SK-N-SH treated with all-trans-retinoic acid at 6 μM for 48 hours (cell line): Measurements from ENCODE around the gene INO80C.

Experiments
- ATAC-seq: fragments of 200-7000 bp; cut with Tn5 transposase; 3 replicates; pipeline ENCODE4 v1.9.1; 2020; ENCODE audit warnings: mild to moderate bottlenecking, moderate library complexity
- ARNTL ChIP-seq: fragments of 450-650 bp; formaldehyde crosslinking; IDR thresholded peaks from 2 replicates; pipeline ENCODE4 v1.5.0; 2020; ENCODE audit warnings: low read depth, mild to moderate bottlenecking, moderate library complexity, borderline replicate concordance
- CSDC2 ChIP-seq: fragments of 250-450 bp; sonication (Bioruptor Pico); IDR thresholded peaks from 2 replicates; pipeline ENCODE4 v1.5.0; 2020; ENCODE audit warnings: mild to moderate bottlenecking, moderate library complexity
- ESRRG ChIP-seq: fragments of 250-450 bp; sonication (Bioruptor Pico); IDR thresholded peaks from 2 replicates; pipeline ENCODE4 v1.6.1; 2021; ENCODE audit warnings: mild to moderate bottlenecking
- GLIS3 ChIP-seq: fragments of 250-450 bp; sonication (Bioruptor Pico); IDR thresholded peaks from 2 replicates; pipeline ENCODE4 v1.5.0; 2020; ENCODE audit warnings: mild to moderate bottlenecking, moderate library complexity
- ISL1 ChIP-seq: fragments of 250-450 bp; sonication (Bioruptor Pico); IDR thresholded peaks from 2 replicates; pipeline ENCODE4 v2.1.2; 2022; ENCODE audit warnings: mild to moderate bottlenecking, moderate library complexity
- OSR1 ChIP-seq: fragments of 250-450 bp; sonication (Bioruptor Pico); IDR thresholded peaks from 2 replicates; pipeline ENCODE4 v1.8.0; 2022; ENCODE audit warnings: moderate library complexity, mild to moderate bottlenecking, inconsistent platforms
- PPARA ChIP-seq: fragments of 250-450 bp; sonication (Bioruptor Pico); IDR thresholded peaks from 2 replicates; pipeline ENCODE4 v1.5.0; 2020; ENCODE audit warnings: mild to moderate bottlenecking, borderline replicate concordance
- RARB ChIP-seq: fragments of 250-450 bp; sonication (Bioruptor Pico); IDR thresholded peaks from 2 replicates; pipeline ENCODE4 v1.8.0; 2021; ENCODE audit warnings: mild to moderate bottlenecking, moderate library complexity
- TCF4 ChIP-seq: fragments of 250-450 bp; sonication (Bioruptor Pico); IDR thresholded peaks from 2 replicates; pipeline ENCODE4 v1.8.0; 2021; ENCODE audit warnings: mild to moderate bottlenecking, moderate library complexity, borderline replicate concordance
- TOX ChIP-seq: fragments of 250-450 bp; sonication (Bioruptor Pico); IDR thresholded peaks from 2 replicates; pipeline ENCODE4 v1.8.0; 2021; ENCODE audit warnings: mild to moderate bottlenecking, moderate library complexity, borderline replicate concordance
- ZFP3 ChIP-seq: fragments of 250-450 bp; sonication (Bioruptor Pico); IDR thresholded peaks from 2 replicates; pipeline ENCODE4 v1.5.0; 2020; ENCODE audit warnings: mild to moderate bottlenecking, moderate library complexity
- ZNF565 ChIP-seq: fragments of 450-650 bp; formaldehyde crosslinking; conservative IDR thresholded peaks from 2 replicates; pipeline ENCODE4 v1.5.0; 2020; ENCODE audit warnings: low read depth, mild to moderate bottlenecking, moderate library complexity
- ZNF70 ChIP-seq: fragments of 450-650 bp; formaldehyde crosslinking; IDR thresholded peaks from 2 replicates; pipeline ENCODE4 v1.5.0; 2020; ENCODE audit warnings: mild to moderate bottlenecking, moderate library complexity
- ZNF8 ChIP-seq: fragments of 450-650 bp; formaldehyde crosslinking; IDR thresholded peaks from 2 replicates; pipeline ENCODE4 v1.5.0; 2020; ENCODE audit warnings: mild to moderate bottlenecking, moderate library complexity
- TF ChIP-seq, protein P1 (sequence below): fragments of 250-450 bp; sonication (Bioruptor Pico); IDR thresholded peaks from 2 replicates; pipeline ENCODE4 v1.5.1; 2021; ENCODE audit warnings: mild to moderate bottlenecking, moderate library complexity
- TF ChIP-seq, protein P2 (sequence below): fragments of 250-450 bp; sonication (Bioruptor Pico); IDR thresholded peaks from 2 replicates; pipeline ENCODE4 v1.5.1; 2020; ENCODE audit warnings: low read depth, mild to moderate bottlenecking, moderate library complexity
- TF ChIP-seq, protein P3 (sequence below): fragments of 250-450 bp; sonication (Bioruptor Pico); IDR thresholded peaks from 2 replicates; pipeline ENCODE4 v1.8.0; 2021; ENCODE audit warnings: low read depth, mild to moderate bottlenecking, moderate library complexity, borderline replicate concordance

Gene INO80C

DNA sequence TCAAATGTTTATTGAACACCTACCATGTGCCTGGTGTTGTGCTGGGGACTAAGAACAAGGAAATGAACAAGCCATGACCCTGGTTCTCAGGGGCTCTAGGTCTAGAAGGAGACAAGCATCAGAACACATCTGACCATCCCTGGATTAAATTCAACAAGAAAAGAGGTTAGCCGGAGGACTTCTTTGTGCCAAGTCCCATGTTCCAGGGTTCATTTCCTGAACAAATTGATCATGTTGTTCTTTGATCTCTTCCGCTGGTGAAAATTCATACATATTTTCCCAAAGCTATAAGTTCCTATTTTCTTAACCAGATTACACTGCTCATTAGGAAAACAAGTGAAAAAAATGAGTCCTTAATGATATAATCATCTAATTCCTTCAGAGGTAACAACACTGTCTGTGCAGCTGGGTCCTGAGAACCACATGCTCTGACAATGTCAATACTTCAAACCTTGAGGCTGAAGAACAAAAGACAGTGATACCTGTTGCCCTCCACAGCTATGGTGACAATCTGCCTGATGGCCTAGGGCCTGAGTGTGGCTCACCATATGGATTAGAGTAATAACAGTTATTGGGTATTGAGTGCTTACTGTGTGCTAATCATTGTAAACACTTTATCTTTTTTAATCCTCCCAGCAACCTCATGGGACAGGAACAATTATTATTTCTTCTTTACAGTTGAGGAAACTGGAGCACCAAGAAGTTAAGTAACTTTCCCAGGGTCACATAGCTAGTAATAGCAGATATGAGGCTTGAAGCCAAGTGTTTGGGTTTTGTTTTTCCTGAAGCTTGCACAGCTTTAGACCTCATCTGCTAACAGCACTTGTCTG is 24.6 kb upstream of the INO80C start (continued):
- TF ChIP-seq, protein P1, sequence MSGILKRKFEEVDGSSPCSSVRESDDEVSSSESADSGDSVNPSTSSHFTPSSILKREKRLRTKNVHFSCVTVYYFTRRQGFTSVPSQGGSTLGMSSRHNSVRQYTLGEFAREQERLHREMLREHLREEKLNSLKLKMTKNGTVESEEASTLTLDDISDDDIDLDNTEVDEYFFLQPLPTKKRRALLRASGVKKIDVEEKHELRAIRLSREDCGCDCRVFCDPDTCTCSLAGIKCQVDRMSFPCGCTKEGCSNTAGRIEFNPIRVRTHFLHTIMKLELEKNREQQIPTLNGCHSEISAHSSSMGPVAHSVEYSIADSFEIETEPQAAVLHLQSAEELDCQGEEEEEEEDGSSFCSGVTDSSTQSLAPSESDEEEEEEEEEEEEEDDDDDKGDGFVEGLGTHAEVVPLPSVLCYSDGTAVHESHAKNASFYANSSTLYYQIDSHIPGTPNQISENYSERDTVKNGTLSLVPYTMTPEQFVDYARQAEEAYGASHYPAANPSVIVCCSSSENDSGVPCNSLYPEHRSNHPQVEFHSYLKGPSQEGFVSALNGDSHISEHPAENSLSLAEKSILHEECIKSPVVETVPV (CRISPR knock-in tag) = no peak

DNA sequence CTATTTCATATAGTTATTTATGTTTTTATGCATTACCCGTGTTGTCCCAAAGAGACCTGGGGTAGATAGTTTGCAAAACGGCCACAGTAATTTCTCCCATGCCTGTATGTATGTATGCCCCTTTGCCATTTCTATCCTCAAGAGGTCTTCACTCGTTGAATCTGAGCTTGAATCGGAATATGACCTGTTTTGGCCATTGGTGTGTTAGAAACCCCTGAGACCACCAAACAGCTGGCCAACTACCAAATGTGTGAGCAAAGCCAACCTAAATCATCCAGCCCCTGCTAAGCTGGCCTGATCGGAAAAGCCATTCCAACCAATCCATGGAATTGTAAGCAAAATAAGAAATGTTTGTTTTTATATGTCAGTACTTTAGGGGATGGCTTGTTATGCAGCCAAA is 23.4 kb upstream of the INO80C start:
- no peak for ATAC-seq
- TF ChIP-seq GLIS3 (CRISPR knock-in tag) (no peak), OSR1 (CRISPR knock-in tag) (no peak), ZNF565 (no peak), ESRRG (CRISPR knock-in tag) (no peak), RARB (CRISPR knock-in tag) (no peak), ZNF8 (CRISPR knock-in tag) (no peak)
- TF ChIP-seq, protein P2, sequence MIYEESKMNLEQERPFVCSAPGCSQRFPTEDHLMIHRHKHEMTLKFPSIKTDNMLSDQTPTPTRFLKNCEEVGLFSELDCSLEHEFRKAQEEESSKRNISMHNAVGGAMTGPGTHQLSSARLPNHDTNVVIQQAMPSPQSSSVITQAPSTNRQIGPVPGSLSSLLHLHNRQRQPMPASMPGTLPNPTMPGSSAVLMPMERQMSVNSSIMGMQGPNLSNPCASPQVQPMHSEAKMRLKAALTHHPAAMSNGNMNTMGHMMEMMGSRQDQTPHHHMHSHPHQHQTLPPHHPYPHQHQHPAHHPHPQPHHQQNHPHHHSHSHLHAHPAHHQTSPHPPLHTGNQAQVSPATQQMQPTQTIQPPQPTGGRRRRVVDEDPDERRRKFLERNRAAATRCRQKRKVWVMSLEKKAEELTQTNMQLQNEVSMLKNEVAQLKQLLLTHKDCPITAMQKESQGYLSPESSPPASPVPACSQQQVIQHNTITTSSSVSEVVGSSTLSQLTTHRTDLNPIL (CRISPR knock-in tag) = no peak

DNA sequence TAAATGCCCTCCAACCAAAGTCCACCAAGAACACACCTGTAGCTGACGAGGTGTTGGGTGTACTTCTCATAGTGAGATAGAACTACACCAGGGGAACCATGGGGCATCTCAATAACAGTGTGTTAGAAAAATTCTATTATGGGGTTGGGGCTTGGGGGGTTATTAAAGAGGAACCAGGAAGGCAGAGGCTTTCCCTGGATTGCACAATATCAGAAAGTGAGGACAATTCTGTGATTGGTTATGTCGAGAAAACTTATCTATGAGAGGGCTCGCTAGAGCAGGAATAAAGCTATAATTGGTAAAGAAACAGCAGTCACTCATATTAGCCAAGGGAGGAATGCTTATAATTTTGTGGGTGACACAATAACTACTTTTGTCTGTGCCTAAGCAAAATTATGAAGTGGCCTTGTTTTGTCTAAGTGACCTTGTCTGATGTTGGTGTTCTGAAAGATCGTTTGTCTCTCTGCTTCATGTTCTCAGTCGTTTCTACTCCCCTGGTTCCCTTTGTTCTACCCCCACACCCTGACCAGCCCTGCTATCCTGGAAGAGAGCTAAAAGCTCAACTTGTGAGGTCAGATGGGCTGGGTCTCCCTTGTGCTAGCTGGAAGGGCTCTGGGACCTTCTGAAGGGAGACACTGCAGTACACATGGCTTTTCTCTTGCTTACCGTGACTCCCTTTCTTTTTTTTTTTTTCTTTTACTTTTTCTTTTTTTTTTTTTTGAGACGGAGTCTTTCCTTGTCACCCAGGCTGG is 21.6 kb upstream of the INO80C start:
- ATAC-seq = no peak
- no peak for TF ChIP-seq ISL1 (CRISPR knock-in tag)
- no peak for TF ChIP-seq CSDC2 (CRISPR knock-in tag)
- no peak for TF ChIP-seq ZFP3 (CRISPR knock-in tag)
- no peak for TF ChIP-seq TCF4
- TF ChIP-seq, protein P3, sequence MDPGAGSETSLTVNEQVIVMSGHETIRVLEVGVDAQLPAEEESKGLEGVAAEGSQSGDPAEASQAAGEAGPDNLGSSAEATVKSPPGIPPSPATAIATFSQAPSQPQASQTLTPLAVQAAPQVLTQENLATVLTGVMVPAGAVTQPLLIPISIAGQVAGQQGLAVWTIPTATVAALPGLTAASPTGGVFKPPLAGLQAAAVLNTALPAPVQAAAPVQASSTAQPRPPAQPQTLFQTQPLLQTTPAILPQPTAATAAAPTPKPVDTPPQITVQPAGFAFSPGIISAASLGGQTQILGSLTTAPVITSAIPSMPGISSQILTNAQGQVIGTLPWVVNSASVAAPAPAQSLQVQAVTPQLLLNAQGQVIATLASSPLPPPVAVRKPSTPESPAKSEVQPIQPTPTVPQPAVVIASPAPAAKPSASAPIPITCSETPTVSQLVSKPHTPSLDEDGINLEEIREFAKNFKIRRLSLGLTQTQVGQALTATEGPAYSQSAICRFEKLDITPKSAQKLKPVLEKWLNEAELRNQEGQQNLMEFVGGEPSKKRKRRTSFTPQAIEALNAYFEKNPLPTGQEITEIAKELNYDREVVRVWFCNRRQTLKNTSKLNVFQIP (CRISPR knock-in tag) = no peak
- TF ChIP-seq, protein P2 (CRISPR knock-in tag) = no peak
- no peak for TF ChIP-seq ESRRG (CRISPR knock-in tag)

DNA sequence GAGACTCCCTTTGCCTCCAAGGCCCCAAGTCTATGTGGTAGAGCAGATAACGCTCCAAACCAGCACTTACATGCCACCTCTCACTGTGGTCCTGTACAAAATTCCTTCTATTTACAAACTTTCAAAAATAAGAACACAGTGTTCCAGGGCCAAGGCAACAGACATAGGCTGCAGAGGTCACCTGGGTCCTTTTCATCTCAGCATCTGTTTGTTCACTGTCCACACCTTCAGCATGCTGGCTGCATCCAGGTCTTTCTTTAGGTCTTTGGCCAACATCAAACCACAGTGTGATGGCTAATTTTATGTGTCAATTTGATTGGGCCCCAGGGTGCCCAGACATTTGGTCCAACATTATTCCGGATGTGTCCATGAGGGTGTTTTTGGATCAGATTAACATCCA is 20.0 kb upstream of the INO80C start:
- TF ChIP-seq, protein P3 (CRISPR knock-in tag) = no peak
- TF ChIP-seq TCF4 = no peak
- no peak for TF ChIP-seq ZFP3 (CRISPR knock-in tag)
- TF ChIP-seq PPARA (CRISPR knock-in tag) = no peak
- TF ChIP-seq OSR1 (CRISPR knock-in tag) = no peak
- TF ChIP-seq RARB (CRISPR knock-in tag) = no peak
- TF ChIP-seq TOX (CRISPR knock-in tag) = no peak
- TF ChIP-seq, protein P1 (CRISPR knock-in tag) = no peak
- TF ChIP-seq ZNF70 (CRISPR knock-in tag) = no peak
- no peak for TF ChIP-seq ARNTL (CRISPR knock-in tag)
- no peak for TF ChIP-seq ZNF8 (CRISPR knock-in tag)
- TF ChIP-seq, protein P2 (CRISPR knock-in tag) = no peak
- TF ChIP-seq ZNF565 = no peak
- no peak for TF ChIP-seq GLIS3 (CRISPR knock-in tag)
- no peak for ATAC-seq
